HL-60 (cell line): ENCODE results near the gene TMEM145.

Source experiments
- GABPA ChIP-seq: IDR thresholded peaks from 2 replicates; pipeline ENCODE4 v1.6.1; 2012; ENCODE audit warnings: low read depth
- POLR2AphosphoS5 ChIP-seq: IDR thresholded peaks from 2 replicates; pipeline ENCODE4 v1.6.1; 2012; ENCODE audit warnings: low read depth
- SPI1 ChIP-seq: IDR thresholded peaks from 2 replicates; pipeline ENCODE4 v1.6.1; 2012; ENCODE audit warnings: low read depth, mild to moderate bottlenecking, borderline replicate concordance
- TF ChIP-seq, protein P1 (sequence below): IDR thresholded peaks from one replicate; pipeline ENCODE4 v1.5.1; 2011; ENCODE audit warnings: low read length, control low read depth, inconsistent platforms; ENCODE audit not compliant: insufficient read depth
- TF ChIP-seq, protein P2 (sequence below): IDR thresholded peaks from 2 replicates; pipeline ENCODE4 v1.6.1; 2012; ENCODE audit warnings: low read depth; ENCODE audit not compliant: insufficient replicate concordance

DNA sequence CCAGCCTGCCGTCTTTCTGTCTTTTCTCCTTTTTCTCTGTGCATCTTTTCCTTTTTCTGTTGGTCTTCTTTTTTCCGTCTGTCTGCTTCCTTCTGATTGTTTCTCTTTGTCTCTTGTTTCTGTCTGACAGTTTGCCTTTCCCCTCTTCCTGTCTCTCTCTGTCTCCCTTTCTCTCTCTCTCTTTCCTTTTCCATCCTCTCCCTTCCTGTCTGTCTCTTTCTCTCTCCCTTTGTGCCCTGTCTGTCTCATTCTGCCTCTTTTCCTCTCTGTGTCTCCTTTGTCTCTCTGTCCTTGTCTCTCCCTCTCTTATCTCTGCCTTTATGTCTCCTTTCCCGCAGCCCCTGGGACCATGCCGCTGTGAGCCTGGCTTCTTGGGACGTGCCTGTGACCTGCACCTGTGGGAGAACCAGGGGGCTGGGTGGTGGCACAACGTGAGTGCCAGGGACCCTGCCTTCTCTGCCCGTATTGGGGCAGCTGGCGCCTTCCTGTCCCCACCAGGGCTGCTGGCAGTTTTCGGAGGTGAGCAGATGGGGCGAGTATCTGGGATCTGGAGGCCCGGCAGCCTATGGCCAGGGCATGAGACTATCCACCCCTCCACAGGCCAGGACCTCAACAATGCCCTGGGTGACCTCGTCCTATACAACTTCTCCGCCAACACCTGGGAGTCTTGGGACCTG, 21.7 kb downstream of the TMEM145 start:
- TF ChIP-seq, protein P1, sequence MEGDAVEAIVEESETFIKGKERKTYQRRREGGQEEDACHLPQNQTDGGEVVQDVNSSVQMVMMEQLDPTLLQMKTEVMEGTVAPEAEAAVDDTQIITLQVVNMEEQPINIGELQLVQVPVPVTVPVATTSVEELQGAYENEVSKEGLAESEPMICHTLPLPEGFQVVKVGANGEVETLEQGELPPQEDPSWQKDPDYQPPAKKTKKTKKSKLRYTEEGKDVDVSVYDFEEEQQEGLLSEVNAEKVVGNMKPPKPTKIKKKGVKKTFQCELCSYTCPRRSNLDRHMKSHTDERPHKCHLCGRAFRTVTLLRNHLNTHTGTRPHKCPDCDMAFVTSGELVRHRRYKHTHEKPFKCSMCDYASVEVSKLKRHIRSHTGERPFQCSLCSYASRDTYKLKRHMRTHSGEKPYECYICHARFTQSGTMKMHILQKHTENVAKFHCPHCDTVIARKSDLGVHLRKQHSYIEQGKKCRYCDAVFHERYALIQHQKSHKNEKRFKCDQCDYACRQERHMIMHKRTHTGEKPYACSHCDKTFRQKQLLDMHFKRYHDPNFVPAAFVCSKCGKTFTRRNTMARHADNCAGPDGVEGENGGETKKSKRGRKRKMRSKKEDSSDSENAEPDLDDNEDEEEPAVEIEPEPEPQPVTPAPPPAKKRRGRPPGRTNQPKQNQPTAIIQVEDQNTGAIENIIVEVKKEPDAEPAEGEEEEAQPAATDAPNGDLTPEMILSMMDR = no peak
- TF ChIP-seq, protein P2, sequence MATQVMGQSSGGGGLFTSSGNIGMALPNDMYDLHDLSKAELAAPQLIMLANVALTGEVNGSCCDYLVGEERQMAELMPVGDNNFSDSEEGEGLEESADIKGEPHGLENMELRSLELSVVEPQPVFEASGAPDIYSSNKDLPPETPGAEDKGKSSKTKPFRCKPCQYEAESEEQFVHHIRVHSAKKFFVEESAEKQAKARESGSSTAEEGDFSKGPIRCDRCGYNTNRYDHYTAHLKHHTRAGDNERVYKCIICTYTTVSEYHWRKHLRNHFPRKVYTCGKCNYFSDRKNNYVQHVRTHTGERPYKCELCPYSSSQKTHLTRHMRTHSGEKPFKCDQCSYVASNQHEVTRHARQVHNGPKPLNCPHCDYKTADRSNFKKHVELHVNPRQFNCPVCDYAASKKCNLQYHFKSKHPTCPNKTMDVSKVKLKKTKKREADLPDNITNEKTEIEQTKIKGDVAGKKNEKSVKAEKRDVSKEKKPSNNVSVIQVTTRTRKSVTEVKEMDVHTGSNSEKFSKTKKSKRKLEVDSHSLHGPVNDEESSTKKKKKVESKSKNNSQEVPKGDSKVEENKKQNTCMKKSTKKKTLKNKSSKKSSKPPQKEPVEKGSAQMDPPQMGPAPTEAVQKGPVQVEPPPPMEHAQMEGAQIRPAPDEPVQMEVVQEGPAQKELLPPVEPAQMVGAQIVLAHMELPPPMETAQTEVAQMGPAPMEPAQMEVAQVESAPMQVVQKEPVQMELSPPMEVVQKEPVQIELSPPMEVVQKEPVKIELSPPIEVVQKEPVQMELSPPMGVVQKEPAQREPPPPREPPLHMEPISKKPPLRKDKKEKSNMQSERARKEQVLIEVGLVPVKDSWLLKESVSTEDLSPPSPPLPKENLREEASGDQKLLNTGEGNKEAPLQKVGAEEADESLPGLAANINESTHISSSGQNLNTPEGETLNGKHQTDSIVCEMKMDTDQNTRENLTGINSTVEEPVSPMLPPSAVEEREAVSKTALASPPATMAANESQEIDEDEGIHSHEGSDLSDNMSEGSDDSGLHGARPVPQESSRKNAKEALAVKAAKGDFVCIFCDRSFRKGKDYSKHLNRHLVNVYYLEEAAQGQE = no peak
- TF ChIP-seq POLR2AphosphoS5 = no peak
- no peak for TF ChIP-seq GABPA
- no peak for TF ChIP-seq SPI1
